Smooth muscle cell (in vitro differentiated cells): ENCODE results near the gene ATP2A2. TPM values are rescaled to one million over a fixed set of nuclear protein-coding genes. Genes with fewer than 3 reads are reported as not detected.
"Not testable (repeated sequence)": the region's sequence is repeated elsewhere in the genome, so short reads cannot be mapped to it uniquely, and the experiment has no call there.

ENCODE experiments used
- DNase-seq: peaks from one replicate; lab custom pipeline; 2025; ENCODE audit not compliant: unreplicated experiment; lab: John Stamatoyannopoulos, UW
- H2AFZ ChIP-seq: fragments of 200-600 bp; sonication (generic); 2 replicates; pipeline ENCODE4 v1.6.0; 2016; ENCODE audit warnings: antibody characterized with exemption, low read depth, mild to moderate bottlenecking
- H3F3A ChIP-seq: fragments of 200-600 bp; sonication (generic); 2 replicates; pipeline ENCODE4 v1.6.0; 2017; ENCODE audit warnings: antibody characterized with exemption, low read depth
- H3K27ac ChIP-seq: fragments of 200-600 bp; sonication (generic); 2 replicates; pipeline ENCODE4 v1.5.1; 2016; ENCODE audit warnings: low read depth, mild to moderate bottlenecking
- H3K27me3 ChIP-seq: fragments of 200-600 bp; sonication (generic); 2 replicates; pipeline ENCODE4 v1.6.1; 2016; ENCODE audit warnings: low read depth, mild to moderate bottlenecking
- H3K36me3 ChIP-seq: fragments of 200-600 bp; sonication (generic); 2 replicates; pipeline ENCODE4 v1.5.1; 2016; ENCODE audit warnings: low read depth
- H3K4me1 ChIP-seq: fragments of 200-600 bp; sonication (generic); 2 replicates; pipeline ENCODE4 v1.5.1; 2016; ENCODE audit warnings: low read depth
- H3K4me2 ChIP-seq: fragments of 200-600 bp; sonication (generic); 2 replicates; pipeline ENCODE4 v1.6.0; 2016; ENCODE audit warnings: mild to moderate bottlenecking
- H3K4me3 ChIP-seq: fragments of 200-600 bp; sonication (generic); 2 replicates; pipeline ENCODE4 v1.5.1; 2016; ENCODE audit warnings: mild to moderate bottlenecking
- H3K79me2 ChIP-seq: fragments of 200-600 bp; sonication (generic); 2 replicates; pipeline ENCODE4 v1.6.0; 2016; ENCODE audit warnings: low read depth, mild to moderate bottlenecking
- H3K9ac ChIP-seq: fragments of 200-600 bp; sonication (generic); 2 replicates; pipeline ENCODE4 v1.6.0; 2016; ENCODE audit warnings: low read depth
- H3K9me3 ChIP-seq: fragments of 200-600 bp; sonication (generic); replicated peaks from 2 replicates; pipeline ENCODE4 v1.5.1; 2016; ENCODE audit warnings: low read depth
- H4K20me1 ChIP-seq: fragments of 200-600 bp; sonication (generic); 2 replicates; pipeline ENCODE4 v1.6.0; 2016; ENCODE audit warnings: low read depth
- WGBS: methylation state at CpG from one replicate; pipeline ENCODE4 v1.1.7; 2016; ENCODE audit warnings: low lambda C conversion rate; 5-methylcytosine and 5-hydroxymethylcytosine counted together
- polyA plus RNA-seq: library from polyadenylated mRNA; unstranded; fragments of >200 nt; fragmentation: Nextera tagmentation; extraction: Ambion mirVana; gene quantifications from 2 replicates; pipeline ENCODE4 v1.2.1, GENCODE V29; 2016
- total RNA-seq: library from RNA; depleted of rRNA; stranded (reverse); fragments of >200 nt; gene quantifications from 2 replicates; pipeline ENCODE4 v1.2.3, GENCODE V29; 2014
- TF ChIP-seq, protein P1 (sequence below): fragments of 200-600 bp; sonication (generic); IDR thresholded peaks from 2 replicates; pipeline ENCODE4 v1.5.1; 2017; ENCODE audit warnings: borderline replicate concordance, mild to moderate bottlenecking, antibody characterized with exemption; ENCODE audit not compliant: insufficient read depth, poor library complexity, severe bottlenecking

The ATP2A2 gene
- total and polyA plus RNA-seq, 2 experiments from 2014 or later = 47.6 to 104 TPM

DNA sequence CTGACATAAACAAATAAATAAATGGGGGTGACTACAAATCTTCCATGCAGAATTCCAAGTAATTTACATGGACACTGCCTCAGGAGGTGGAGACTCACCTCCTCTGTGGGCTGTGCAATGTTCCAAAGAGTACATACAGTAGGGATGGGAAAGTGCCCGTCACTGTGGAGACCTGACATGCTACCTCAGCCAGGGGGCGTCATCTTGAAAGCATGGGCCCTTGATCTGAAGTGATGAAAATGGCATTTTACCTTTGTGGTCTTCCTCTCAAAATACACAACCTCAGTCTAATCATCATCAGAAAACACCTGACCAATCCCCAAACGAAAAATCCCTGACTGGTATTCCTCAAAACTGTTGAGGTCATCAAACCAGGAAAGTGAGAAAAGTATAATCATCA lies 74.0 kb downstream of the ATP2A2 start:
- DNase-seq = no peak
- H2AFZ ChIP-seq = no peak overlapping the region
- no peak overlapping the region for H3K4me3 ChIP-seq
- H3K9me3 ChIP-seq = no peaks in the 10 kb centered on the region
- H3K4me1 ChIP-seq = no peaks in the 10 kb centered on the region
- no peaks in the 10 kb centered on the region for H3K27me3 ChIP-seq
- H3K9ac ChIP-seq = no peak overlapping the region
- no peak overlapping the region for H3K4me2 ChIP-seq
- no peak overlapping the region for H3K27ac ChIP-seq
- TF ChIP-seq, protein P1, sequence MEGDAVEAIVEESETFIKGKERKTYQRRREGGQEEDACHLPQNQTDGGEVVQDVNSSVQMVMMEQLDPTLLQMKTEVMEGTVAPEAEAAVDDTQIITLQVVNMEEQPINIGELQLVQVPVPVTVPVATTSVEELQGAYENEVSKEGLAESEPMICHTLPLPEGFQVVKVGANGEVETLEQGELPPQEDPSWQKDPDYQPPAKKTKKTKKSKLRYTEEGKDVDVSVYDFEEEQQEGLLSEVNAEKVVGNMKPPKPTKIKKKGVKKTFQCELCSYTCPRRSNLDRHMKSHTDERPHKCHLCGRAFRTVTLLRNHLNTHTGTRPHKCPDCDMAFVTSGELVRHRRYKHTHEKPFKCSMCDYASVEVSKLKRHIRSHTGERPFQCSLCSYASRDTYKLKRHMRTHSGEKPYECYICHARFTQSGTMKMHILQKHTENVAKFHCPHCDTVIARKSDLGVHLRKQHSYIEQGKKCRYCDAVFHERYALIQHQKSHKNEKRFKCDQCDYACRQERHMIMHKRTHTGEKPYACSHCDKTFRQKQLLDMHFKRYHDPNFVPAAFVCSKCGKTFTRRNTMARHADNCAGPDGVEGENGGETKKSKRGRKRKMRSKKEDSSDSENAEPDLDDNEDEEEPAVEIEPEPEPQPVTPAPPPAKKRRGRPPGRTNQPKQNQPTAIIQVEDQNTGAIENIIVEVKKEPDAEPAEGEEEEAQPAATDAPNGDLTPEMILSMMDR = no peak
- H3K79me2 ChIP-seq = no peaks in the 10 kb centered on the region
- H3K36me3 ChIP-seq = no peaks in the 10 kb centered on the region
- 33% methylated on average over 3 of the region's 3 CpGs for WGBS
- peaks cover 4% of the 10 kb centered on the region for H3F3A ChIP-seq
- H4K20me1 ChIP-seq = no peaks in the 10 kb centered on the region

DNA sequence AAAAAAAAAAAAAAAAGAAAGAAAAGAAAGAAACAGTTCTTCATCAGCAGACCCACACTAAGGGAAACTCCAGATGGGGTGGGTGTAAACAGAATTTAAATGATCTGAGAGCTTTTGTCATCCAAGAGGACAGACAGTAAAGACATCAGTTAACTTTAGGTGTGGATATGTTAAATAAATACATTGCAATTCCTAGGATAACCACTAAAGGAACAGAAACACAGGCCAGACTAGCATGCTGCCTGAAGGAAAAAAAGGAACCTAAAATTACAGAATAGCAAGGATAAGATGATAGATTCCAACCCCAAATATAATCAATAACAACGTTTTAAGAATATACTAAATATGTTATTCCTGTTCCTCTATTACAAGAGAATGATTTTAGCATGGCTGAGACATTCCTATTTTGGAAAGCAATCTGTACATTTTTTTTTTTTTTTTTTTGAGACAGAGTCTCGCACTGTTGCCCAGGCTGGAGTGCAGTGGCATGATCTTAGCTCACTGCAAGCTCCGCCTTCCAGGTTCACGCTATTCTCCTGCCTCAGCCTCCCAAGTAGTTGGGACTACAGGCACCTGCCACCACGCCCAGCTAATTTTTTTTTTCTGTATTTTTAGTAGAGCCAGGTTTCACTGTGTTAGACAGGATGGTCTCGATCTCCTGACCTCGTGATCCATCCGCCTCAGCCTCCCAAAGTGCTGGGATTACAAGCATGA lies 77.5 kb downstream of the ATP2A2 start:
- H3K9me3 ChIP-seq, H2AFZ ChIP-seq: not testable (repeated sequence)

DNA sequence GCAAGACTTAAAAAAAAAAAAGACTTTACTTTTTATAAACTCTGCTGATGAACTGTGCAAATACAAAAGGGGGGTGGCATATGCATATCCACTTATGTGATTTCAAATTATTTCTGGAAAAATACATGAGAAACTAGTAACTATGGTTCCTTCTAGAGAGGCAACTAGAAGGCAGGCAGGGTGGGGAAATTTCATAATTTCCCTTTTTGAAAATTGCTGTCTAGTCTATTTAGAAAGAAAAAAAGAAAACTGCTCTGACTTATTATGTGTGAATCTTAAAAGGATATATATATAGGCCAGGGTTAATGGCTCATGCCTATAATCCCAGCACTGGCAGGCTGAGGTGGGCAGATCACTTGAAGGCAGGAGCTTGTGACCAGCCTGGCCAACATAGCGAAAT lies 80.2 kb downstream of the ATP2A2 start:
- no peak overlapping the region for H2AFZ ChIP-seq
- DNase-seq = no peak
- H3K4me1 ChIP-seq = no peaks in the 10 kb centered on the region
- no peak overlapping the region for H3K27ac ChIP-seq
- no peaks in the 10 kb centered on the region for H3K79me2 ChIP-seq
- no peak overlapping the region for H3K4me2 ChIP-seq
- no peak overlapping the region for H3K9ac ChIP-seq
- 95% methylated on average over 1 of the region's 1 CpG for WGBS
- H3K9me3 ChIP-seq = no peaks in the 10 kb centered on the region
- TF ChIP-seq, protein P1 = no peak
- H3F3A ChIP-seq = no peaks in the 10 kb centered on the region
- H4K20me1 ChIP-seq = no peaks in the 10 kb centered on the region
- no peaks in the 10 kb centered on the region for H3K27me3 ChIP-seq
- H3K4me3 ChIP-seq = no peak overlapping the region
- H3K36me3 ChIP-seq = no peaks in the 10 kb centered on the region

More for the DNA sequence above, 77.5 kb downstream of the ATP2A2 start:
- not testable (repeated sequence) for DNase-seq, H3K27me3 ChIP-seq, H3K9ac ChIP-seq, H3K79me2 ChIP-seq, H3K36me3 ChIP-seq, H3K4me2 ChIP-seq, H3K4me3 ChIP-seq, H4K20me1 ChIP-seq, H3K4me1 ChIP-seq, H3K27ac ChIP-seq, H3F3A ChIP-seq
- 88% methylated on average over 8 of the region's 8 CpGs for WGBS

DNA sequence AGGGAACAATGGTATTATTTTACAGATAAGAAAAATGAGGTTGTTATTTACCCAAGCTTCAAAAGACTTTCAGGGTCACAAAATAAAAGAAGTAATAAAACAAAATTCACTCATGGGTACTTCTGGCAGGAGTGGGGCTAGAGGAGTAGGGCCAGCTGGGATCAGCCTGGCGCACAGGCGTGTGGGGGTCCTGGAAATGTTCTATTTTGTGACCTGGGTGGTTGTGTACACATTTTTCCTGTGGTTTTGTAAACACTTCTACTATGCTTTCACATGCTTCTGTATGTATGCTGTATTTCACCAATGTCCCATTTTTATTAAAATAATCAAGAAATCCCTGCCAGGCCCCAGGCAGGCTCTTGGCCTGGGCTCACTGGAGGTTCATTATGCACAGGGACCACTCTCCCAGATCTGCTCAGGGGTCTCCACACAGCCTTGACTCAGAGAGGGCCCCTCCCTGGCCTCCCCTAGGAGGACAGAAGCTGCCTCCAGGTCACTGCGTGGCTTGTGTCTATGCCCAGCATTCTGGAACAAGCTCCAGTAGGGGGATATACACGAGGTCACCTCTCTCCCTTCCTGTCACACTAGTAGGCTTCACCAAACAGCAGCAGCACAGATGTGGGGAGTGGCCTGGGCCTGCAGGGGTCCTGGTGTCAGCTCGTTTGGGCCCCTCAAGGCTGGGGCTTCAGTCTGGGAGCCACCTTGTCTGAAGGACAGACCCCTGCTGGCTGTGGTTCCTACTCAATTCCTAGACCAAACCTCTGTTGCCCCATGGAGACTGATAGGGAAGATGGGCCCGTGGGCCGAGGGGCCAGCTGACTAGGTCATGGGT lies 84.7 kb downstream of the ATP2A2 start:
- no peak overlapping the region for H3K4me2 ChIP-seq
- DNase-seq = no peak
- H3K79me2 ChIP-seq = no peaks in the 10 kb centered on the region
- H3K9me3 ChIP-seq = no peaks in the 10 kb centered on the region
- H3F3A ChIP-seq = no peaks in the 10 kb centered on the region
- TF ChIP-seq, protein P1 = no peak
- no peaks in the 10 kb centered on the region for H4K20me1 ChIP-seq
- no peak overlapping the region for H3K4me3 ChIP-seq
- WGBS = 89% methylated on average over 7 of the region's 7 CpGs
- no peak overlapping the region for H3K9ac ChIP-seq
- H2AFZ ChIP-seq = no peak overlapping the region
- no peaks in the 10 kb centered on the region for H3K36me3 ChIP-seq
- no peak overlapping the region for H3K27ac ChIP-seq
- no peaks in the 10 kb centered on the region for H3K4me1 ChIP-seq
- H3K27me3 ChIP-seq = no peaks in the 10 kb centered on the region
